NOMO-1 treated with DMSO at 0.1 percent for 48 hours (cell line): ENCODE data around the gene SLC10A7.

Experiments used
- DNase-seq: peaks from one replicate; lab custom pipeline; 2025; ENCODE audit not compliant: unreplicated experiment; lab: John Stamatoyannopoulos, UW

SLC10A7 gene

DNA sequence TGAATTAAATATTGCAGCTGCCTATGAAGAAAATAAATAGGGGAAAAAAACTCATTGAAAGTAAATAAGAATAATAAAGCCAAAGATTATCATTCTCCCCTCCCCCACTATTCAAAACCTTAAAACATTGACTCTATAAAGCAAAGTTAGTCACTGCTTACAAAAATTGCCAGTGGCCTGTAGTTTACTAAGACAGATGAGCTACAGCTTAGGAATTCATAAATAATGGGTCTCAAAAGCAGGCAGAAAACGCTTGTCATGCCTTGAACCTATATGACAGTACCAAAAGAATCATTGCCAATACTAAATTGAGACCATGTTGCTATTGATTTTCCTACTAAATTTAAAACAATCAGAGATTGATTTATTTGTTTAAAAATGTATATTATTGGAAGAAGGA, 78.9 kb downstream of the SLC10A7 start:
- no peak for DNase-seq

DNA sequence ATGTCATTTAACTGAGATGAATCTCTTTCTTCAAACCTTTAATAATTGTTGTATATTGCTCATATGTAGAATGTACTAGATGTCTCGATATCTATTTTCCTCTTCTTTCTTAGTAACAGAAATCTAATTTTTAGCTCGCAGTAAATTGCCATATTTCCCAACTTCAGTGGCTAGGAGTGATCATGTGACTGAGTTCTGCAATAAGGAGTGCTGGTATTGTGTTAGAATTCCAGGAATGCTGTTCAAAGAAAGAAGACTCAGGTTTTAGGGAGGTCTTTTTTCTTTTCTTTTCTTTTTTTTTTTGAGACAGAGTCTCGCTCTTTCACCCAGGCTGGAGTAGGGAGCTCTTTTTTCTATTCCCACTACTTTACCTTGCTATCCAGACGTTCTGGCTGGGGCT, 81.7 kb downstream of the SLC10A7 start:
- DNase-seq = no peak

DNA sequence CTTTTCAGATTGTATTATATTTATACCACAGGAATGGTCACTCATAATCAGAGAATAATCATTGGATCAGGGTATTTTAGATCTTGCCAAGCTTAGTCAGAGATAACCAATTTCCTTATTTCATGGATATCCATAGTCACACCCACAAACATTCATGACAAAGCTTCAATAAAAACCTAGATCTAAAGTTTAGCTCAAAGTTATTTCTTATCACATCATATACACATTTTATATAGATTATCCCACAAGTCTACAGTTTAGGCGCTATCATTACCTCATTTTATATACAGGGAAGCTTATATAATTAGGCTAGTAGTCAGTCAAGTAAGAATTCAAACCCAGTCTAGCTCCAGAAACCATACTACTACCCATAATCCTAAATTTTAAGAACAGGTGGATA, 82.3 kb downstream of the SLC10A7 start:
- no peak for DNase-seq

DNA sequence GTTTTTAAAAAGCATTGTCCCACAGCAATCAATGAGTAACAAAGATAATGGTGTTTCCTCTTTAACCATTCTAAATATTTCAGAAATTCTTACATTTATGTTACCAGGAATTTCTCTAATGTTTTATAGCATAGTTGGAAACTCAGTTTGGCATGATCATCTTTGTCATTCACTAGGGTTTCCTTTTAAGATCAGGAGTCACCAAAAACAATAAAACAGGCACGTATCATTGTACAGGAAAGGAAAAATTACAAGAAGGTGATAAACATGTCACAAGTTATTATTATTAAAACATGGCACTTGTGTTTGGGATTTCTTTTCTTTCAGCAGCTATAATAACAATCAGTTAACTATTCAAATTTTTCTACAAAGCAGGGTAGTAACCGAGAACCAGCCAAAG, 84.0 kb downstream of the SLC10A7 start:
- DNase-seq = no peak

DNA sequence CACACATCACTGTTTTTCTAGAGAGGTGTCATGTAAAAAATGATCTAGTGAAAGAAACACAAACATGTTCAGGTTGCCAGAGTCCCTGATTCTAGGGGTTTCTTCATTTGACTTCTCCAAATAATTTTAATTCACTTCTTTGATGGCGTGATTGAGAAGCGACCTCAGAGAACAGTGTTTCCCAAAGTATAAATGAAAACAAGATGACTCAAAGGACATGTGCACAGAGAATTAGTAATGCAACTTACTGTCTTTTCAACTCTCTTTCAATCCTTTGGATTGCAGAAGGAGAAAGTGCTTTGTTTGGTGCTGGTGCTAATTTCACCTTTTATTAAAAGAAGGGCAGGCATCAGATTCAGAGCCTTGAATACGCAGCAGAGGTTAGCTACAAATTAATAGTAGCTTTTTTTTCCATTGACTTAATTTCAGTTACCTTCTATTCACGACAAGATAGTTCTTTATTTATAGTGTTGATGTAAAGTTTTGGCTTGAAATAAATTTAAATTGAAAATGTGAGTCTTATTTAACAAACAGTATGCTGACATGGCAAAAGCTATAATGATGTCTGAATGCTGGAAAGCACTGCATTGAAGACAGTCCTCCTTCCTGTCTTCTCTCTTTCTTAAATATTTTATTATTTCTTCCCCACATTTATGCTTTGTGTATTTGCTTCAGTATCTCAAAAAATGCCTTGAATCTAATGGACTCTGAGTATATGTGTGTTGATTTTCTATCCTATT, 85.1 kb downstream of the SLC10A7 start:
- no peak for DNase-seq

DNA sequence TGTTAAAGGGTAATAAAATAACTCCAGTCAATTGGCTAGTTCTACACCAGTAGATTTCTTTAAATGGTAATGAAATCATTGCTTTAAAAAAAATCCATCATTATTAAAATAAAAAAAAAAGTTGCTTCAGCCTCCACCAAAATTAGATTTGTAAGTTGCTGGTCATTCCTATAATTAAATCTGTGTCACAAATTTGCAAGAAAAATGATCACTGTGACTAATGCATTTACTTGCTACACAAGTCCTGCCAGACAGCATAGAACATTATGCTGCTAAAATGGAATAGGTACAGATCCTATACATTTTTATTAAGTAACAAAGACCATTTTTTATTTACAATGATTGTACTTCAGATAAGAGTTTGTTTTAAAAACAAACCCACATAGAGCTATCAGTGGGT, 85.8 kb downstream of the SLC10A7 start:
- no peak for DNase-seq

DNA sequence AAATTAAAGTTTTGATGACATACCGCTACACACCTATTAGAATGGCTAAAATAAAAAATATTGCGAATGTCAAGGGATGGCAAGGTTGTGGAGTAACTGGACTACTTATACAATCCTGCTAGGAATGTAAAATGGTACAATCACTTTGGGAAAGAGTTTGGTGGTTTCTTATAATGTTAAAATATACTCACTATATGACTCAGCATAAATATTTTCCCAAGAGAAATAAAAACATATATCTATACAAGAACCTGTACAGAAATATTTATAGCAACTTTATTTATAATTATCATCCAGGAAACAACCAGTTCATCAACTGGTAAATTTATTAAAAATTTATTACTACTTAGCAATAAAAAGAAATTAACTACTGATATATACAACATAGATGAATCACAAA, 89.7 kb downstream of the SLC10A7 start:
- no peak for DNase-seq

DNA sequence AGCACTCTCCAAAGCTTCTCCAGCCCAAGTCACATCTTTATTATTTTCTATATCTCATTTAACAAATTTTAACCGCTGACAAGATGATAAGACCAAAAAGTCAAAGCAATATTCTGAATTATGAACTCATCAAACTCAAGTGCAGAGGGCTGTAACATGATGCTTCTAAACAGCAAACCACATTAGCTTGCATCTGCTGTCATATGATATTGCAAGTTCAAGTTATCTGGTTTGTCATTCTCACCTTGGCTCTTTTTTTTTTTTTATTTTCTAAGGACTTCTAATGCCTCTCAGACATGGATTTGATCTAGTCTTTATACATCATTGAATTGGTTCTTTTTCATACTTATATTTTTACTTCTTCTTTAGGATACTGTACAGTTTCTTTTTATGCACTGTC, 93.4 kb downstream of the SLC10A7 start:
- no peak for DNase-seq

DNA sequence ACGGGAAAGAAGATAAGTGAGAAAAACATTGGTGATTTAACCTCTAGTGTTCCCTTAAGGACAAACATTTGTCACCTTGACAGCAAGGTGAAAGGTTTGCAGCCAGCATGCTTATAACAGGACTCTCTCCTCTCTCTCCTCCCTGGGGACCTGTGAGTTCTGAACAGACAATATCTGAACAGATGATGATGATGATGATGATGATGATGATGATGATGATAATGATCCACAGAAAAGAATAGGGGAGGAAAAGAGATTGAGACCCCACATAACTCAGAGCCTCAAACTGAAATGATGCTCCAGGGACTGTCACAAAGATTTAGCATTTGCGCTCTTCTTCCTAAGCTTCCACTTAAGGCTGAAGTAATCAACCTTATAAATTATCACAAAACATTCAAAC, 103.9 kb downstream of the SLC10A7 start:
- DNase-seq = no peak

DNA sequence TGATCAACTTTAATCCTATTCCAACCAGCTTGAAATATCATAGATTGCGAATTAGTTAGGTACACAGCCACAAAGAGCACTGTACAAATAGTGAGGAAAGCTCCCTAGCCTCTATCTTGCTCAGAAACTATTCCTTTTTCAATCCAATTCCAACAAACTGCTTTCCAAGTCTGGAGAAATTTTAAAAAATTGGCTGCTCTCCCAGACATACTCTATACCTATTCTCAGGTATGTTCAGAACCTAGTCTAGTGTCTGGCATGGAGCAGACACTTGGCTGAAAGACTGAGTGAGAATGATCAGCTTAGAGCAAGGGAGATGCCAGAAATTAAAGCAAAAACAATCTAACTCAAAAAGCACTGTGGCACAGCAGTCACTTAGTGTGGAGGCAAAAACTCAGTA, 105.9 kb downstream of the SLC10A7 start:
- DNase-seq = no peak

DNA sequence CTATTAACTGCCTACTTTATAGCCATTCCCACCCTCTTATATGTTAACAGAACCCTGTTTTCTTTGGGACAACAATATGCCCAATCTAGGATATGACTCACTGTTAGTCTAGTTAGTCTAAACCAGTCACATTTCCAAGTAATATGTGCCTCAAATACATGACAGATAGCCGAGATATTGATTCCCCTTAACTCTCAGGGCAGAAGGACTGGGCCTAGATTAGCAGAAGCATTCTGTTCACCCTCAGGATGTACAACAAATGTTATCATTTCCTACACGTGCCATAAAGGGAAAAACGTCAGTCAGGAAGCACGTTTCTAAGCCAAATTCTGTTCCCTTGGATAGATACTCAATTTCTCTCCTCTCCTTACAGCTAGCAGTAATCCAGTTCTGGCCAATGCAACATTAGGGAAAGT, 114.1 kb downstream of the SLC10A7 start:
- no peak for DNase-seq

DNA sequence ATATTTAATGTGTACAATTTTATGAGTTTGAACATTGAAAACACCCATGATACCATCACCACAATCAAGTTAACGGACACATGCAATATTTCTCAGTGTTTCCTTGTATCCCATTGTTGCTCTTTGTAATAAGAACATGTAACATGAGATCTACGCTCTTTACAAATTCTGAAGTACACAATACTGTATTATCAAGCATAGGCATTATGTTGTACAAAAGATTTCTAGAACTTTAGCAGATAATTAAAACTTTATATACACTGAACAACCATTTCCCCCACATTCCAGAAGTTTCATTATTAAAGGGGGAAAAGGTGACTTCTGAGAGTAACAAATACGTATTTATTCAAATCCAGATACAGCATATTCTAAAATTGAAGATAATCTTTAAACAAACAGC, 114.5 kb downstream of the SLC10A7 start:
- DNase-seq = no peak

DNA sequence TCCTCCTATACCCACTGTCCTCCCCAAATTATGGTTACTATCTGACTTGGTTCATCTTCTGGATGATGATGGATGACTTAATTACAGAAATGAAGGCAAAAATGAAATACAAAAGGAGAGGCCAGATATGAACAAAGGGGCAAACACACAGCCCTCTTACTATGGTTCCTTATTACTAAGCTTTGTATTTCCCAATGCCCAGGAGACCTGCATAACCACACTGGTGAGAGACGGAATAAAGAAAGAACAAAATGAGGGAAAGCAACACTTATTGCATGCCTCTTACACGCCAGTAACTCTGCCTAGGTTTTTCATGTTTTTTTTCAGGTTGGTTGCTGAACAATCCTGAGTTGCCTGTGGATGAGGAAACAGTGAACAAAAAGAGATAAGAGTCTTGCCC, 120.5 kb downstream of the SLC10A7 start:
- DNase-seq = no peak

DNA sequence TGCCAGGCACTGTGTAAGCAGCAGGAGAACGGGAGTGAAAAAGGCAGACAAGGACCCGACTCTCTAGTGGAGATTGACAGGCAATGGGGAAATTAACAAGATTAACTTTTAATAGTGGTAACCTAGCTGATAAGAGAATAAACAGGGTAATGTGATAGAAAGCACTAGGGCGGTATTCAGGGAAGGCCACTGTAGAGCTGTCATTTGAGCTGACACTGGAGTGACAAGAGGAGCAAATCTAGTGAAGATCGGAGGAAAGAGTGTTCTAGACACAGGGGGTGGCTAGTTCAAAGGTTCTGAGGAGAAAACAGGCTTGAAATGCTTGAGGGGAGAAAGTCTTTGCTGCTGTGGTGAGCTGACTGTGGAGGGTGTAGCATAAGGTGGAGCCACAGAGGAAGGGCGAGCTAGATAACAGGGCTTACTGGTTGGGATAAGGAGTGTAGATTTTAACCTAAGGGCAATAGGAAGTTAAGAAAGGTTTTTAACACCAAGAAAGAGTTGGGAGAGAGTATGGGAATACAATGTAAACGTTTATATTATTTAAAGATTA, 122.8 kb downstream of the SLC10A7 start:
- DNase-seq = no peak

DNA sequence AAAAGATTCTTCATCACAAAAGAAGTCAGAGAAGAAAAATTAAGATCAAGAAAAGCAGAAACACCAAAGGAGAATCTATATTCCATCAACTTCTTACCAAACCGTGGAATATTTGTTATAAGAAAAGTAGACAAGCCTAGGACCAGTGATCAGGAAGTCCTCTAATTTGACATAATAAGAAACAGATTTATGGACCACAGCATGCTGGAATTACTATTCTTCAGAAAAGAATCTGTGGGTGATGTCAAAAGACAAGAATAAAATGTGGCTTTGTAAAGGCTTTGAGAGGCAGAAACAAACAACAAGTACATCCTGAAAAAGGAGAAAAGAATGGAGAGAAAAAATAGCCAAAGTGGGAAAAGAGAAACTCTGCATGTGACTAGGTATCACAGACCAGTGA, 123.3 kb downstream of the SLC10A7 start:
- DNase-seq = no peak

DNA sequence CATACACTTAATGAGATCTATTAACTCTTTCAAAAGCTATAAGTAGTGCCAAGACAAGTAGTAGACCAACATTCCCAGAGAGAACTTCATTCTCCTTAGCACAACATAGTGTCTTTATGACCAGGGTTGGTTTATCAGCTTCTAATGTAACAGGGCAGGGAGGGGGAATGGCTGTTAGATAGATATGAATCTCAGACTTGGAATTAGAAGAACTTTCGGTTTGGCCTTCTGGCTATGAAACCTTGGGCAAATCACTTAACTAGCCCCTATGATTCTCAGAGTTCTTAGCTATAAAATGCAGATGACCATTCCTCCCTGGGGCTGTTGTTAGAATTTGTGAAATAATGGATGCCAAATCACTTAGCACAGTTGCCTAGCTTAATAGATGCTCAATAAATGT, 132.2 kb downstream of the SLC10A7 start:
- DNase-seq = no peak

DNA sequence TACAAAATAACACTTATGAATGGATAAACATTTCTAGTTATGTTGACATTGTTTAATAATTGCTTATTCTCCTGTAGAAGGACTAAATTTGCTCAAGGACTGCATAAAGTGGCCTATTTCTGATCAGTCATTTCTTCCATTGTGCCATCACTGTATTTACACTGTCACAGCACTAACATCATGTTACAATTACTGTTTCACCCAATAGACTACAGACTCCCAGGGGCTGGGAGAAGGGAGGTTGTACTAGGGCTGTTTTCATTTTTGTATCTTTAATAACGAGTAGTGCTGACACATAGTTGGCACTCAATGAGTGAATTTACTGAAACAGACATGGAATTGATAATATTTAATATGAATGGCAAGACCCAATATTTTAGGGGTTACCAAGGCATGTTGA, 139.5 kb downstream of the SLC10A7 start:
- DNase-seq = no peak

DNA sequence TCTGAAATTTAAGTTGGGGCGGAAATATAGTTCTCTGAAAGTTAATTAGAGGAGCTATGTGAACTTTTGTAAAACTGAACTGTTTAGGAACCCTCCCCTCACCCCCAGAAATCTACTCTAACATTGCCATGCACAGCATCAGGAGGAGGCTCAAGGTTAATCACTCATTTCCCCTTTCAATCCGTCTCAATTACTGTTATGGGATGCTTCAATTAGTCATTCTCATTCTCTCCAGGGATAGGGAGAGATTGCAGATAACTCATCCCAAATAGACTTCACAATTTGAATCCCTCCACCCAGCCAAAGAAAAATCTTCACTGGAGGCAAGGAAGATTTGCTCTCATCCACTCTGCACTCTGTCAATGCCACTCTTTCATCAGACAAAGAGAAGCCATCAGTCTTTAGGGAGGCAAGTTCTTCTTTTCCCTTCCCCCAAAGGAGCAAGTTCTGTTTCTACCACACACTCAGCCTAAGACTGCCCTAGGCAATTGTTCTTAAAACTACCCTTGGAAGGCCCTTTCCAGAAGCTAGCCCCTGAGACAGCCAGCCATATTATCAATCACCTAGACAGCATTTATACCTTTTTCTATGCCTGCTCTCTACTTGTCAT, 140.4 kb downstream of the SLC10A7 start:
- peak; percentile 28 for DNase-seq

DNA sequence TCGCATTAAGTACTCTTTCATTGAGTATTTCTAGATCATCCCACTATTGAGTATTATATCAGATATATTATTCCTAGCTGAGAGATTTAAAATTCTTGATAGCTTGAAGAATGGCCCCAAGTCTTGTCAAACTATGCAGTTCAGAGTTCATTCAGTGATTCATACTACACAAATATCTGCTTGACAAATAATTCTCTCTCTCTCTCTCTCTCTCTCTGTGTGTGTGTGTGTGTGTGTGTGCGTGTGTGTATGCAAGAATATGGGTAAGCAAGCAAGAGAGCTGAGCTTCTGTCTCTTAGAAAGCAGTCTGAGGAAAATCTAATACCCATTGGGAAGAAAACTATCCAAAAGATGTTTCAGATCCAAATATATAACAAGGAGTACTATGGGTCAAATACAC, 142.0 kb downstream of the SLC10A7 start:
- no peak for DNase-seq

DNA sequence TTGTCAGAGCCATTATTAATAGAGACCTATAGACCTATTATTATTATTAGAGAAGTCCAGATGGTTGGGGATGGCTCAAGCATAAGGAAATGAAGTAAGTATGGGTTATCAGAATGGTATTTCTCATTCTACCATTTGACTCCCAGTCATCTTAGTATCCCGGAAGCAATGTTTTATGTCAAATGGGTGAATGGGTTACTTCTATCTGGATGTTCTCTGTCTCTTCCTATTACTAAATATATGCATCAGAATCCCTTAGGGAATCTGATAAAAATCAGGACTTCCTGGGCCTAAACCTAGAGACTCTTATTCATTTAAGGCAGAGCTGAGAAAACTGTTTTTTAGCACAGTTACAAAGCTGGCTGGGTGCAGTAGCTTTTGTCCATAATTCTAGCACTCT, 149.9 kb downstream of the SLC10A7 start:
- DNase-seq = no peak

DNA sequence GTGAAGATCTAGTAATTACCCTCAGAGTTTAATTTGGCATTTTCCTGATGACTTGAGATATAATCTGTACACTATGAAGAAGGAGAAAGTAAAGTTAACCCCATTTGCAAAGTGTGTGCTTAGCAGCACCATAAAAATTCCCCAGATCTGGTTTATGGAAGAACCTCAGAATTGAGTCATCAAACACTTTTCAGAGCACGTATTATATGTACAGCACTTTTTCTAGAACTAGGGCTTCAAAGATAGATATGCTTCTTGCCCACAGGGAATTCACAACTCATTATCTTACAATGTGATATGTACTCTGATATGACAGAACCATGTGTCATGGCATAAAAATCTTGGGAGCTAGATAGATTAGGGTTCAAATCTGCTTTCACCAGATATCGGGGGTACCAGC, 150.9 kb downstream of the SLC10A7 start:
- no peak for DNase-seq

DNA sequence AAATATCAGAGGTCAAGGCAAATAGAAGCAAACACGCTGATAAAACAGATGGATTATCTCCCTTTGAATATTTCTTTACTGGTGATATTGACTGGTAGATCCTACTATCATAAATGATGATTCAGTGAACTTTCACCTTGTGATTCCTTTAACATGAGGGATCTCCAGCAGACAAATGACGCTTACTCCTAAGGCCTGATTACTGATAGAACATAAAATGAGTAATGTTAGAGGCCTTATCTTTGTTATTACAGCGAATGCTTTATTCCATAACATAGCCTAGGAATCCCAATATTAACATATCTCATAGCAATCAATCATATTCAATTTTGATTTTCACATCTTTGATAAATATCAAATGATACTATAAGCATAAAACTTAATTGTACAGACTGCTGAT, 152.3 kb downstream of the SLC10A7 start:
- no peak for DNase-seq

DNA sequence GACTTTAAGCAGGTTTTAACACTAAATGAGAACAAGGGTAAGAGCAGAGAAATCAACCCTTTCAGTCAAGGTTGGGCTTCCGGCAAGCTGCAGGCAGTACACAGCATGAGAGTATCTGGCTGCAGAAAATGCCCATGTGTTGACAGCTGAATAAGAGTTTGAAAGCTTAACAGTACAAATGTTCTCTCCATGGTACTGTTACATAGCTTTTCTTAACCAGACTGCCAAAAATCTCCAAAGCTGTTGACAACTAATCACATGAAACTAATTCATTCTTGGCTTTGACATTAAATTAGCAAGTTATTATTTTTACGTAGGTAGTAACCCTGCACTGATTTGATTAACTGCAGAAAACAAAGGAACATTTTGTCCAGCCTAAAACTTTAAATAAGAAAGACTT, 153.5 kb downstream of the SLC10A7 start:
- DNase-seq = no peak
